TTC549 (cell line): ENCODE measurements around the gene NLGN1.
"Not testable (repeated sequence)": the region's sequence is repeated elsewhere in the genome, so short reads cannot be mapped to it uniquely, and the experiment has no call there.

Experiments
- FAIRE-seq: peaks from 2 replicates; lab custom pipeline; 2012; peaks lifted over from hg19 to GRCh38; lab: Jason Lieb, UNC

The NLGN1 gene

DNA sequence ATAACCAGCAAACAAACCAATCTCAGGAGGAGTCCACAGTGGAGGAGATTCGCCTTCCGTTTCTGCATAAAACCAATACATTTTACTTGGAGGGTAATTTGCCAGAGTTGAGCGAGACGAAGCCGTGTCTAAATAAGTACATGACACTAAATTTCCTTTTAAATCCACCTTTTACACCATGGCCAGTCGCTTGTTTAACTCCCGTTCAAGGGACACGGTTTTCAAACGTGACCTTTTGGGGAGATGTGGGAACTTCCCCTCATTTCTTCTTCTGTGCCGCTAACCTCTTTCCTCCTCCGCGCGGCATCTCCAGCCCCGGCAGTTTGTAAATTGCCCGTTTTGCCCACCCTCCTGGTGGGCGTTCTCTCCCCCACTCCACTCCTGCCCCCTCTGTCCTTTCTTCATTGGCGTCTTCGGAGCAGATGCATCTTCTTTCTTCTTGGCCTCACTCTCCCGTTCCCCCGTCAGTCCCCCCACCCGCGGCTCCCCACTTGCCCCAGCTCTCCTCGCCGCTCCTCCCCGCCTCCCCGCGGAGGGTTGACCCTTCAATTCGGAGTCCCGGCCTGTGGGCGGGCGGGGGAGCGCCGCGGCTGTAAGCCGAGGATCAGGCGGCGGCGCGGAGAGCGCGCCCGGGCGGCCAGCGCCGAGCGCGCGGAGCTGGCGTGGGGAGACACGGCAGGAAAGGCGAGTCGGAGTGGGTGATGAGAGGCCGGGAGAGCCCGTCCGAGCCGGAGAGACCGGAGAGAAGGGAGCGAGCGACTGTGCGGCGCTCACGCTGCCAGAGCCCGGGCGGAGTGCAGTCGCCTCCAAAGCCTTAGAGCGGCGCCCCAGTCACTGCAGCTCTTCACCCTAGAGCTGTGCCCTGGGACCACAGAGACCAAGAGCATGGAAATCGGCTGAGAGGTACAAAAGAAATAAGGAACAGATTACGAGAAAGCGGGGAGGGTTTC lies at the start of gene NLGN1:
TSS of gene NLGN1 (plus strand) at position 584 of the 950 bp plus-strand sequence.
- FAIRE-seq = no peak

- no peak for FAIRE-seq
Measured at GRCh38 chr3:173351886-173352285, 45.7 kb upstream of the NLGN1 start.

DNA sequence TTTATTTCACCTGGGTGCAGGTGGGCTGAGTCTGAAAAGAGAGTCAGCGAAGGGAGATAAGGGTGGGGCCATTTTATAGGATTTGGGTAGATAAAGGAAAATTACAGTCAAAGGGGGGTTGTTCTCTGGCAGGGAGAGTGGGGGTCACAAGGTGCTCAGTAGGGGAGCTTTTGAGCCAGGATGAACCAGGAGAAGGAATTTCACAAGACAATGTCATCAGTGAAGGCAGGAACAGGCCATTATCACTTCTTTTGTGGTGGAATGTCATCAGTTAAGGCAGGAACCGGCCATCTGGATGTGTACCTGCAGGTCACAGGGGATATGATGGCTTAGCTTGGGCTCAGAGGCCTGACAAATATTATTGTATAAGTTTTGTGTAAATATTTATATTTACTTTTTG lies 44.4 kb upstream of the NLGN1 start:
- FAIRE-seq = not testable (repeated sequence)

DNA sequence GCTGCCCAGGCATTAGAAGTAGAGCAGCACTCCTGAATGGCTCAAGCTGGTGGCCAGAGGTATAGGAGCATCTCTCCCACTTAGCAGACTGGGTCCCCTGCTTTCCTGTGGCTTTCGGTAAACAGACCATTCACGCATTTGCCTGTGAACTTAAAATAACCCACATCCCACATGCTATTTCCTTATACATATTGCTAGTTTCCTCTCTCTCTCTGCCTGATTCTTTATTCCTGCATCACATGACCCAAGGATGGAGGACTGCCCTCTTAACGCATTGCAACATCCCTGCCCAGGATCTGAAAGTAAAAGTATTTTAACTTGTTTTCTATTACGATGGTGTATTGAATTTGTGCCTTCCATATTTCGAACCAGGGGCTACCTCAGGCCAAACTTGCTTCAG lies 43.4 kb upstream of the NLGN1 start:
- FAIRE-seq = no peak

DNA sequence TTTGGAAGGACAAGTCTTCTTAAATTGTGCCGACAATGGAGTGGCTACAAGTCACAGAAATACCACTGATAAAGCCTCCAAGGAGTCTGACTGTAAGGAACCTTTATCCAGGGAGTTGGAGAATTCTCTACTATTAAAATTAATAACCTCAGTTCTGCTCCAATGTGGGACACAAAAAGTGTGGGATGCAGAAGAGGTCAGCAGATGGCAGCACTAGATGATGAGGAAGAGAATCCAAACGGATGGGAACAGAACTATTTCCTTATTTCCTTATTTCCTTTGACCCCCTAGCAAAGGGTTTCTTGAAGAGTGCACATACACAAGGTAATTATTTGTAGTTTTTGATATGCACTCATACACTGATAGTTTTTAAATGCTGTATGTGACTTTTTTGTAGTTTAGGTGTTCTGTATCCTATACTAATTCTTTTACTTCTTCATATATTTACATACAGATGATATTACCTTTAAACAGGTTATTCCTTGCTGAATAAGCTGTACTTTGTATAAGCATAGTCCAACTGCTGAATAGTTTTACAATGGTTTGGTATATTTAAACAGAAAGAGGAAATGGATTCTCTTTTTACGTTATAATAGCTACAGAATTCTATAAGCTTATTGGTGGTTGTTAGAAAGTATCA lies 25.6 kb upstream of the NLGN1 start:
- FAIRE-seq = no peak

DNA sequence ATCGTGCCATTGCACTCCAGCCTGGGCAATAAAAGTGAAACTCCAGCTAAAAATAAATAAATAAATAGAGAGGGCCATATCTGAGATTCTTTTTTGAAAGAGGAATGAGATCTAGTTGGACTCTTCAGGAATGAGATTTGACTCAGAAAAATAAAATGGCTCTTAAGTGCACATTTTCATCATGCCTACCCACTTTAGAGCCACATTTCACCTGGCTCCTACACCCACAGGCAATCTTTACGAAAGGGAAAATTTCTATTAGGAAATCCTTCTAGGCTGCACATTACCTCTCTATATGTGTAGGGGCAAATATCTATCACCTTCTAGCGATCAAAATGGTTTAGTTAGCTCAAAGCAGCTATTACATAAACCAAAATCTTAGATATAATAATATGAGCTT lies 16.9 kb upstream of the NLGN1 start:
- no peak for FAIRE-seq

- not testable (repeated sequence) for FAIRE-seq
Measured at GRCh38 chr3:173381936-173382335, 15.6 kb upstream of the NLGN1 start.

GRCh38 chr3:173395073-173395411 lies 2.5 kb upstream of the NLGN1 start:
- no peak for FAIRE-seq

DNA sequence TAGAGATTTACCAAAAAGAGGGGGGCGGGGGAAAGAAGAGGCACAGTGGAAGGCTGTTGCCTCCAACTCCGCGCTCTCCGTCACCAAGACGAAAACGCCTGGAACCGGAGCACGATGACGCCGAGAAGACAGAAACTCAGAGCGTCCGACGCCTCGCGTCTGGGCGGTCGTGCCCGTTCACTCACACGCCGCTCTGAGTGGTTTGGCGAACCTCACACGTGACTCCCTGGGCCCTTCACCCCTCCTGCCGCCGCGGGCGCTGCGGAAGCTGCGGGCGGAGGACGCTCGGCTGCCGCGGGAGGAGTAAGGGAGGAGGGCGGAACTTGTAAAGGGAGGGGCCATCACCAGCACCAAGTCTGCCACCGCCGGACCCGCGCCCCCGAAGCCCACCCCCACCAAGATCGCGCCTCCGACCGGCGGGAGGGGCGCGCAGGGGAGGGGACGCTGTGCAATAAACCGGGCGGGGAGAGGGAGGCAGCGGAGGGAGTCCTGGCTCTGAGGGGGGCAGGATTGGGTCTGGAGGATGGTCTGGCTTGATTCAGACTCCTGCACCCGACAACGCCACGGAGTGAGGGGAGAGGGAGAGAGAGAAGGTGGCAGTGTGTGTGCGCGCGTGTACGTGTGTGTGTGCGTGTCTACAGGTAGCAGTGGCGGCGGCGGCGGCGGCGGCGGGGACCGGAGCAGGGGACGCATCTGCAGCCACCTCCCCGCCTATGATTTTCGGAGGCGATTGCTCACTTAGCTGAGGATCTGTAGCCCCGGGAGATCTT lies 1.9 kb upstream of the NLGN1 start:
- FAIRE-seq = no peak

GRCh38 chr3:173396191-173397041 lies 1.1 kb upstream of the NLGN1 start:
- FAIRE-seq = no peak

- no peak for FAIRE-seq
Measured at GRCh38 chr3:173398111-173398479, 551 bp downstream of the NLGN1 start.

- no peak for FAIRE-seq
Measured at GRCh38 chr3:173399044-173399443, 1.5 kb downstream of the NLGN1 start.

GRCh38 chr3:173401369-173401768 lies 3.8 kb downstream of the NLGN1 start:
- FAIRE-seq = no peak

- FAIRE-seq = no peak
Measured at GRCh38 chr3:173402656-173403055, 5.1 kb downstream of the NLGN1 start.

DNA sequence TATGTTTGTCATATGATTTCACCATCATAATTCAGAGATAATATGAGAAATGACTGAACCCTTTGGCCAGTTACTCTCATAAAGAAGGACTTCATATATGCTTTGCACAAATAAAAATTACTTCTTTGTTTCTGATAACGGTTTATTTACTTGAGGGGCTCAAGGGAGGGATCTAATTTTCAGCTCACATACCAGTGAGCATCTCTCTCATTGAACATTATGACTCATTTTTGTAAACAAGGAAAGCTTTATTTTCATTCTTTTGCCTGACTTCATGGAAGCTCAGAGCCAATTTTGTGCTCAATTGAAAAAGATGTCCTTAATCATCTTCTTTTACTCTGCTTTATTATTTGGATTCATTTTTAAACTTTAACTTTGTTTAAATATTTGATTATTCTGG lies 5.8 kb downstream of the NLGN1 start:
- no peak for FAIRE-seq

DNA sequence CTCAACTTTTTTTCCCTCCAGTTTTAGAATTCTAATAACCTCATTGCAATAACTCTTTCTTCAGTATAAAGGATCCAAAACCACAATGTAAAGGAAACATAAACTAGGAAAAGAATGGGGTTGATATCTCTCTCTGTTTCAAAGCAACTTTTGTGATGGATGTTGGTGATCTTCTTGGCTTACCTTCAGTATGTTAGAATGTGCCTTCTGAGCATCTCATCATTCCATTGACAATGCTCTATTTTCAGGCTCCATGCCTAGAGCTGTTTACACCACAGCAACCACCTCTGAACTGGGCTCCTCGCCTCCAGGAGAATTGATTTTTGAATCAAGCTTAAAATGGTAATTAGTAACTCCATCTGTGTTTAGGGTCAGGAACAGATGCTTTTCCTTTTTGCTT lies 6.6 kb downstream of the NLGN1 start:
- no peak for FAIRE-seq

DNA sequence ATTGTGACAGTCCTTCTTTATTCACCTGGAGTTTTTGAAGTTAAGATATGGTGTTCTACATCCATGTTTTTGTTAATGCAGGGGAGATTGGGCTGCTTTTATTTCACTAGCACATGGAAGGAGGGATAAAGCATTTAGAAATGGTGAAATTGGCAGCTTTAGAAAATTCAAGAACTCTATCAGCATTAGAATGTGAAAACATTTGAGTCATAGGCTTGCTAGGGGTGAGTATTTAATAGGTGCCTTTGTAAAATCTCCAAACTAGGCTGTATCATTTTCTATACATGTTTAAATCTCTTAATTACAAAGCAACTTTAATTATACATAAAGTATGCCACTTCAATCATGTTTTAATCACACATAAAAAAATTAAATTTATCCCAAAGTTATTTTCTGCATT lies 12.9 kb downstream of the NLGN1 start:
- FAIRE-seq = no peak

- FAIRE-seq = no peak
Measured at GRCh38 chr3:173410849-173411248, 13.3 kb downstream of the NLGN1 start.

GRCh38 chr3:173411375-173411973 lies 13.9 kb downstream of the NLGN1 start:
- no peak for FAIRE-seq

DNA sequence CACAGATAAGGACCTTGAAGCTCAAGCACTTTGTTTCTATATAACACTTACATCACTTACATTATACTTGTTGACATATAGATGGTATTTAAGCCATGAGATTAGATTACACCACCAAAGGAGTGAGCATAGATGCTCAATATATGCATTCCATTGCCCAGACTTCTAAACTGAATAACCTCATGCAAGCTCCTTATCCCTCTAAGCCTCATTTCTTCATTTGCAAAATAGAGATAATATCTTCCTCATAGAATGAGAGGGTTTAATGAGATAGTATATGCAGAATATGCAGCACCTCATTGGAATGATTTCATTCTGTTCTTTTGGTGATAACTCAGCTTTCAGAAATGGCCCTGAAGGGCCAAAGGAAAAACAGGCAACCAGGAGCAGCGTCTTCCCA lies 18.5 kb downstream of the NLGN1 start:
- FAIRE-seq = no peak

DNA sequence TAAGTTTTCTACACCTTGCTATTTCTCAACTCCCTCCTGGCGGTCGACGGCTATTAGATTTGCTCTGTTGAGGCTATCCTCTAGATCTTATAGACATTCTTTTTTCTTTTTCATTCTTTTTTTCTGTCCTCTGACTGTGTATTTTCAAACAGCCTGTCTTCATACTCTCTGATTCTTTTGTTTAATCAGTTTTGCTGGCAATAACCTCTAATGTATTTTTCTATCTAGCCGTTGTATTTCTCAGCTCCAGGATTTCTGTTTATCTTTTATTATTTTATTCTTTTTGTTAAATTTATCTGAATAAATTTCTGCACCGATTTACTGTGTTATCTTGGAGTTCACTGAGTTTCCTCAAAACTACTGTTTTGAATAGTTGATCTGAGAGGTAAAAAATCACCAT lies 31.5 kb downstream of the NLGN1 start:
- no peak for FAIRE-seq

DNA sequence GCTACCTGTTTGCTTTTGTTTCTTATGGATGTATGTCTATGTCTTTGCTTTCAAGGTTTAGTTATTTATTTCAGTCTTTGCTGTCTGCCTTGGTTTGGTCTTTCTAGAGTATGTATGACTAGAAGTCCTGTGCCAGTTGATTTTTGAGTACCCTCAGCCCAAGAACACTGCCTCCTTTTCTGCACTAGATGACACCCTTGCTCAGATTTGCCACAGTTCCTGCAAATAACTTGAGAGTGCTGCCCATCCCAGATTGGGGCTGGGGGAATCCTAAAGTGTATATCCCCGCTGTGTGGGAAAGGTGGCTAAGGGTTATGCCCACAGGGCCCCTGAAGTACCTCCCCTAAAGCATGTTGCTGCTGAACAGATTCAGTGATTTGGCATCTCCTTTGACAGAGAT lies 32.0 kb downstream of the NLGN1 start:
- FAIRE-seq = no peak
